Glomerular visceral epithelial cell (primary cell): Measurements from ENCODE around the gene RPAP2.
A peak's percentile ranks its signal among the peaks of the same experiment; 100 is the strongest.
"Not testable (repeated sequence)": the region's sequence is repeated elsewhere in the genome, so short reads cannot be mapped to it uniquely, and the experiment has no call there.

Experiments used
- DNase-seq: peaks from one replicate; pipeline ENCODE4 v3.0.0-alpha.2; 2016; ENCODE audit errors: extremely low spot score

Gene RPAP2

DNA sequence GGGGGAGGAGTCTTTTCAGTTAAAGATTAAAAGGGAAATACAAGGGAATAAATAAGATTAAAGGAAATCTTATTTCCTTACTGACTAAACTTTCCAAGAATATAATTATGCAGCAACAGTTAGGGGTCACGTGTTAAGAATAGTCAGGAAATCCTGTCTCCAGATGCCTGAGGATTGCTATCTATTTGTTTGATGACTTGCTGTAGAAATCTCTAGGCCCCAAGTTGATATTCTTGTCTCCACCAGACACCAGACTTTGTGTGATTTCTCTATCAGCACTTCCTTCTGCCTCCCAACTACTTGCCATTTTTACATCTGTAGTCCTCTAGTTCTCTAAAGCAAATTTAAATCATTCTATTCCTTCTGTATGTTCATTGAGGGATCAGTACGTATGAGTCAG, 77.5 kb downstream of the RPAP2 start:
- no peak for DNase-seq

DNA sequence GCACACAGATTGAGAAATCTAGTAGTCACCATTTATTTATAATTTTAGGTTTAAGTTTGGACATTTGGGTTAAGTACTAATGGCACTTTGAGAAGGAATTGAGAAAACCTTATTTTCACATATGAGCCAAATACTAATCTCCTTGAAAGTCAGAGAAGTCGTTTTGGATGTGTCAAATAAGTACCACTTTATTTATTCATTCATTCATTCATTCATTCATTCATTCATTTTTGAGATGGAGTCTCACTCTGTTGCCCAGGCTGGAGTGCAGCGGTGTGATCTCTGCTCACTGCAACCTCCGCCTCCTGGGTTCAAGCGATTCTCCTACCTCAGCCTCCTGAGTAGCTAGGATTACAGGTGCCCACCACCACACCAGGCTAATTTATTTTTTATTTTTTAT, 79.1 kb downstream of the RPAP2 start:
- DNase-seq: not testable (repeated sequence)

DNA sequence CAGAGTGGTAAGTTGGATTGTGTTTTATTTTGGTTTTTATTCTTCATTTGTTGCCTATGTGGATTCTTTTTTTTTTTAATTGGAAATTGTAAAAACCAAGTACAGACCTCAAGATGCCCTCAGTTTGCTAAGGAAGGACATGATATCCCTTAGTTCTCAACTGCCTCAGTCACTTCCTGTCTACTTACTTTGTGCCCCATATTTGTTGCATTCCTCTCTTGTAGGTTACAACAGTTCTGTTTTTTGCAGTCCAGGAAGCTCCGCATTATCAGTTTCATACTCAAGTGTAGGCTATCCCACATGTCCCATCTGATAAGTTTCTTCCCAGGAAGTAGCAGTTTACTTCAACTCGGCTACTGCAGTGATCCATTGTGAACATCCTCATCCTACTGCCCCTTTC, 82.0 kb downstream of the RPAP2 start:
- no peak for DNase-seq

DNA sequence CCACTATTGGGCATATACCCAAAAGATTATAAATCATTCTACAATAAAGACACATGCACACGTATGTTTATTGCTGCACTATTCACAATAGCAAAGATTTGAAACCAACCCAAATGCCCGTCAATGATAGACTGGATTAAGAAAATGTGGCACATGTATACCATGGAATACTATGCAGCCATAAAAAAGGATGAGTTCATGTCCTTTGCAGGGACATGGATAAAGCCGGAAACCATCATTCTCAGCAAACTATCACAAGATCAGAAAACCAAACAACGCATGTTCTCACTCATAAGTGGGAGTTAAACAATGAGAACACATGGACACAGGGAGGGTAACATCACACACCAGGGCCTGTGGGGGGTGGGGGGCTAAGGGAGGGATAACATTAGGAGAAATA, 95.1 kb downstream of the RPAP2 start:
- not testable (repeated sequence) for DNase-seq

DNA sequence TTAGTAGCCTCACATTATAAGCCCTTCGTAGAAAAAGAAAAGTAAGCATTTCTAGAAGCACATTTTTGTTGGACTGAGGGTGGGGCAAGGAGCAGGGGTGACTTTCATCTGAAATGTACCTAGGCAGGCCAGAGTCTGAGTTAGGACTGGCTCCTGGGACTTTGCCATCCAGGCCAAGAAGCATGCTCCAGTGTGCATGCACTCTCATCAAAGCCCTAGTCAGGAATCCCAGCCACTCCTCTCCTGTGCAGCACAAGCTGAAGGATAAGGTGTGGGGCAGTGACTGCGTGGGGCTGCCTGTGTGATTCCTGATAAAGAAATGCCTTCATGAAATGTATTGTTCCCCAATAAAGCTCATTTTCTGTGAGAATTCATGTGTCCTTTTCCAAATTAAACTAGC, 99.7 kb downstream of the RPAP2 start:
- no peak for DNase-seq

DNA sequence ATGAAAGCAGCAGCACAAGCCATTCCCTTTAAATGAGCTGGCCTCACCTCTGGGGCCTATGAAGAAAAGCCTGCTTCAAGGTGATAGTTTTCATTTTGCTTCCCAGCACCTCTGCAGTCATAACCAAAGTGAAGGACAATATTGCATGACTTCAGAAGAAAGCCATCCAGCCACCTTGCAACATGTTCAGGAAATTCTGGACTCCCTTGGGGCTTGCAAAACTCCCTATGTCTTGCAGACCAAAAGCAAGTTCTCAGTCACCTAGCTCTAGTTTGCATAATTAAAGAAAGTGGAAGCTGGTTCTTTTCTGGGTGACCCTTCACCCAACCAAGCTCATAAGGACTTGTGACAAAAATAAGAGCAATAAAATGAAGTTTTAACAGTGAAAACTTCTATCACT, 100.2 kb downstream of the RPAP2 start:
- DNase-seq: no peak

DNA sequence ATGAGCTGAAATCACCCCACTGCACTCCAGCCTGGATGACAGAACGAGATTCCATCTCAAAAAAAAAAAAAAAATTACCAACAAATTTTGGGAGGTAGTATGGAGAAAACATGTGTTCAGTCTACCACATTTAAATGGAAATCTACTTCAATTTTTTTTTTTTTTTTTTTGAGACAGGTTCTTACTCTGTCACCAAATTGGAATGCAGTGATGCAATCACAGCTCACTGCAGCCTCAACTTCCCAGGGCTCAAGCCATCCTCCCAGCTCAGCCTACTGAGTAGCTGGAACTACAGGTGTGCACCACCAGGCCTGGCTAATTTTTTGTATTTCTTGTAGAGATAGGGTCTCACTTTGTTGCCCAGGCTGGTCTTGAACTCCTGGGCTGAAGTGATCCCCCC, 105.8 kb downstream of the RPAP2 start:
- peak; percentile 22 for DNase-seq

DNA sequence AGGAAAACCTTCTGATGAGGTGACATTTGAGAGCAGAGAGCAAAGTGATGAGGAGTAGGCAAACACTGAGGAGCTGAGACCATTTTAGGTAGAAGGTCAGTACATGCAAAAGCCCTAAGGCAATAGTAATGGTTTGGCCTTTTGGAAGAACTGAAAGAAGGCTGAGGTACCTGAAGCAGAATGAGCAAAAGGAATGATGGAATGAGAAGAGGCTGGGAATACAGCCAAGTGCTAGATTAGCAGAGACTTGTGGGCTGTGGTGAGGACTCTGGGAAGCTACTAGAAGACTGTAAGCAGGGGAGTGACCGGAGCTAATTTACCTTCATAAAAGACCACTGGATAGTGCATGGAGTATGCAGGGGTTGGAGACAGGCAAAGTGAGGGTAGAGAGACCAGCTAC, 110.0 kb downstream of the RPAP2 start:
- DNase-seq: peak; percentile 21

DNA sequence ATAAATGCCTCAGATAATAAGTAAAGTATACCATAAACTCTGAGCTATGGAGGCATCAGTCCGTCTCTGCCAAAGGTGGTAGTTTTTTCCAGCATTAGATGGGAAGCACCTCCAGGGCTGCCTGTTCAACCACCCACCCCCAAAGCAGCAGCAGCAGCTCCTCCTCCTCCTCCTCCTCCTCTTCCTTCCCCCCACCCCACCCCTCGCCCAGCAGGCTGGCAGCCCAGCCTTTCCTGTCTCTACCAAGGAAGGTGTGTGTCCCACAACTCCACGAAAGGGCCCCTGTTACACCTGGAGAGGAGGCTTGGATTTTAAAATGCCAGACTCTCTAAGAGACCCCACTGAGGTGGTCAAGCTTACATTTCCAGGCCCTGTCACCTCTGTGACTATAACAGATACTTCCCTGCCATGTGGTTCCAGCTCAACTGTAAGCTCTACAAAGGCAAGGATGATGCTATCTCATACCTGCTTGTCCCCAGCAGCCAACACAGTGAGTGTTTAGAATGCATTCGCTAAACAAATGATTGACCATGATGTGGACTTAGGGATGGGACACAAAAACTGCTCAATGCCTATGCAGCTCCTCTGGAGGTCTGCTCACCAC, 111.2 kb downstream of the RPAP2 start:
- DNase-seq: no peak

DNA sequence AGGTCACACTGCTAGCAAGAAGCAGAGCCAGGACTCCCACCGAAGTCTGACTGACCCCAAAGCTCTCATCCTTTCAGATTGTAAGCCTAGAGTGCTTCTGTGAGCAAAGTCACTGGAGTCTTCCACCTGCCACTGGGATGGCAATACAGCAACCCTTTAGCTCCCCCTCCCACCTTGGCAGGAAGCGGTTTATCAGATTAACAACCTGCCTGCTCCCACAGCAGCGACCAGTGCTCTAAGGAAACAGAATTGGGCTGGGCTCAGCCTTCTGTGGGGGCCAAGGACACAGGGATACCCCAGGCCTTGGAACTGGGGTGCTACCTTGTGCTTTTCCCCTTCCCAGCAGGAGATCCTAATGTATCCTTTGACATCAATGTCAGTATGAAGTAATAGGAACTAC, 111.8 kb downstream of the RPAP2 start:
- no peak for DNase-seq

DNA sequence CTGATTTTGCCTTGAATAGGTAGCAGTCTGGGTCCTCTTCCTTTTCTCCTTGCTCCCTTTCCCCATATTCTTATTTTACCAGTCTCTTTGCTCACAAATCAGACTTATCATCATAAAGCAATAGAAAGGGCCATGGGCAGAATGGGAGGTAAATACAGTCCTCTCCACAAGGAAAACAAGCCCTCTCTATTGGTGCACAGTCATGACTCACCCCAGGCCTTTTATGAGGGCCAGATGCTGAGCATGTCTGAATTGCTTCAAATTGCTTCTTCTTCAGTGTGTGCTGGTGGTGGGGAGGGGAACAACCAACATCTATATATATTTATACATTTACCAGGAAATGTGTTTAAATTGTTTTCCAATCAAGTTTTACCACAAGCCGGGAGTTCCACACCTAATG, 112.7 kb downstream of the RPAP2 start:
- no peak for DNase-seq

DNA sequence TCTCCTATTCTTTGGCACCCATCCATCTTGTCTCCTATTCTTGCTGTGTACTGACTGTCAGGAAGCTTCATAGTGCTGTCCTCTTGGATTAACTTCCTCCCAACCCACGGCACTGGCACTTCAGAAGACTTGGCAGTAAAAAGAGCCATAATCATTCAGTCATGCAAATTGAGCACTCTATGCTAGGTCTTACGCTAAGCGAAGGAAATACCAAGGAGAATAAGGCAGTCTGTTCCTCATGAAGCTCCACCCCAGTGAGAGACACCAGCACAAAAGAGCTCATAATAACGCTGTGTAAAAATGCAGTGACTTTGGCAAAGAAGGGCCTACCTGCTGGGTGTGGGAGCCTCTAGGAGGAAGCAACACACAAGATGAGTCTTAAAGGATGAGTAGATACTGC, 120.8 kb downstream of the RPAP2 start:
- no peak for DNase-seq

DNA sequence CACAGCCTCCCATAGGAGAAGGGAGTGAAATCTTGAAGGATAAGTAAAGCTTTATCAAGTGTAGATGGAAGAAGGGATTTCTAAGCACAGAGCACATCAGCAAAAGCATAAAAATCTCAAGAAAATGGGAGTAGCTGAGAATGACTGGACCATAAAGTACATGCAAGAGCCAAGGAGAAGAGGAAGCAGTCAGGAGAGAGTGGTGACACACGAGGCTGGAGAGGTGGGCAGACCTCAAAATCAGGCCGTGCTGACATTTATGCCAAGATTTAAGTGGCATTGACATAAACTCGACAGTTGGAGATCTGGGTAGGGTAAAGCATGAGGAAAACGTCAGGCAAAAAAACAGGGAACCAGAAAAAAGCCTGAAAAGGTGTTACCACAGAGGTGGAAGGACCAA, 125.5 kb downstream of the RPAP2 start:
- no peak for DNase-seq

DNA sequence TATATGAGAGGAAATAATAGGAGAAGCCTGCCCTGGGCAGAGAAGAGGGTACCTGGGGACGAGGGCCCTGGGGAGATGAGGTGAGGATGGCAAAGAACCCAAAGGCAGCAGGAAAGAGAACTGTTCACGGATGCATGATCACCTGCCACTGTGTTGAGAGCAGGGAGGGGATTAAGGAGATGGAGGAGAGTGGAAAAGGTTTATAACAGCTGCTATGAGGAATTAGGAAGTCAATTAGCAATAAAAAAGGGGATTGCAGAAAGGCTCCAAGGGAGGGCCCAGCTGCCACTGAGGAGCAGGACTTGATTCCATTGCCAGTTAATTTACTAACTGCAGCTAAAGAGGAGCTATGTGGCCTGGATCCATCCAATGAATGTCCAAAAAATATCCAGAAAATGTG, 126.8 kb downstream of the RPAP2 start:
- DNase-seq: no peak

DNA sequence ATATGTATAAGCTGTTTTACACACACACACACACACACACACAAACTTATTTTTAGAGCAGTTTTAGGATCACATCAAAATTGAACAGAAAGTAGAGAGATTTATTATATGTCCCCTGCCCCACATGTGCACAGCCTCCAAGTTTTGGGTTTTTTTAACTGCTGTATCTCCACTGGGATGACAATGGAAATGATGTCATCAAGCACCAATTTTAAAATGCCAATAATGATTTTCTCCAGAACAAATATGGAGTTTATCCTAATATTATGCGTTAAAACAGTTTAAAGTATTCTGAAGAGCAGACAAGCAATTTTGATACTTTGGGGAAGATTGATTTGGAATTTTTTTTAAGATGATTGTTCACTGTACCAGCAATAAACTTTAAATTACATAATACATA, 131.2 kb downstream of the RPAP2 start:
- DNase-seq: no peak

DNA sequence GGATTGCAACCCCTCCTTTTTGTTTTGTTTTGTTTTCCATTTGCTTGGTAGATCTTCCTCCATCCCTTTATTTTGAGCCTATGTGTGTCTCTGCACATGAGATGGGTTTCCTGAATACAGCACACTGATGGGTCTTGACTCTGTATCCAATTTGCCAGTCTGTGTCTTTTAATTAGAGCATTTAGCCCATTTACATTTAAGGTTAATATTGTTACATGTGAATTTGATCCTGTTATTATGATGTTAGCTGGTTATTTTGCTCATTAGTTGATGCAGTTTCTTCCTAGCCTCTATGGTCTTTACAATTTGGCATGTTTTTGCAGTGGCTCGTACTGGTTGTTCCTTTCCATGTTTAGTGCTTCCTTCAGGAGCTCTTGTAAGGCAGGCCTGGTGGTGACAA, 135.7 kb downstream of the RPAP2 start:
- not testable (repeated sequence) for DNase-seq

DNA sequence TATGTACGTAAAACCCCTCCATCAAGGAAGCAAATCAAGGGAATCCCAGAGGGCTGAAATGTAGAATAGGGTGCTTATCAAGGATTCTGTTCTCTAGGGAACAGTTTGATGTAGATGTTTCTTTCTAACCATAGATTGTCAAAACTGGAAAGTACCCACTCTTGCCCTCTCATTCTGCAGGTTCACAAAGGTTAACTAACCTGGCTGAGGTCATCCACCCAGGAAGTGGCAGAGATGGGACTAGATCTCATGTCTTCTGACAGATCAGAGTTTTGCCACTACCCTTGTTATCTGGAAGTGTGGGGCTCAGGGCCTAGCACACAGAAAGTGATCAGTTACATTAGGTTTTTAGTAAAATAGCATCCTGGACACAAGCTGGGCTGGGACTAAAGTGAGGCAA, 140.4 kb downstream of the RPAP2 start:
- no peak for DNase-seq

DNA sequence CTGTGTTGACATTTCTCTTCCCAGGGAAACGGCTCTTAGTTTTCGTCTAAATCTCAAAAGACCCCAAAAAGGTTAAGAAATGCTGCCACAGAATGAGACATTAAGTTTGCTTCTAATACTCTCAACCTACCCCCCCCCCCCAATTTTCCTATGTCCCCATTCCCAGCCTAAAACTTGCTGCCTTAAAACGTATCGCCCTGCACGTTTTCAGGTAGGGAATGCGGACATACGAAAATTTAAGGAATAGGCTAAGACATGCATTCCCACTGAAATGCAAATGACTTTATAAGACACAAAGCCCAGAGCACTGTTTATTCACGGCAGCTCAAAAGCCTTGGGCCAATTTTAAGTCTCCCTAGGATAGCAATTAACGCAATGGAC, 142.4 kb downstream of the RPAP2 start:
- DNase-seq: no peak

DNA sequence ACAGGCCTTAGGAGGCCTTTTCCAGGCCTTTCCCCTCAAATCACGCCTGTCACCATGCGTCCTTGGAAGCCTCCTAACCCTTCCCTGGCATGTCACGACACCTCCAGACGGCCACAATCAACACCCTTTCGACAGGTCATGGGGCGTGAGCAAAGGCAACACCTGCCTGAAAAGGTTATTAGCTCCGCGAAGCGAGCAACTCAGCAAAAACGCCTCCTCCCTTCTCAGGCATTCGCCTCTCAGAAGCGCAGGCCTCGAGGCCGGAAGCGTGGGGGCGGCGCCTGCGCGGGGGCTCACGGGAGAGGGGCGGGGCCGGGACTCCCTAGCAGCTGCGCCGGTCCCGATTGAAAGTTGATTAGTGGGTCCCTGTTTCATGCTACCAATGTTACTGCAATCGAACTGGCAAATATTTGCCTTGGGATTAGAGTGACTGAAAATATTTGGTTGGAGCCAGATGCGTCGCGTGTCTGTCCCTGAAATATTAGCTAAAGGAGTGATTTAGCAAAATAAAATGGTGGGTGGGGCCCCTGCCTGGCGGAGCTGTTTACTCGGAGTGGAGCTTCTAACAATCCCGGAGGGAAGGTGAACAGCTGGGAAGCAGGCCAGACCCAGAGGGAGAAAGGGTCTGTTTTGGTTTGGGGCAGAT, 143.0 kb downstream of the RPAP2 start:
- no peak for DNase-seq

DNA sequence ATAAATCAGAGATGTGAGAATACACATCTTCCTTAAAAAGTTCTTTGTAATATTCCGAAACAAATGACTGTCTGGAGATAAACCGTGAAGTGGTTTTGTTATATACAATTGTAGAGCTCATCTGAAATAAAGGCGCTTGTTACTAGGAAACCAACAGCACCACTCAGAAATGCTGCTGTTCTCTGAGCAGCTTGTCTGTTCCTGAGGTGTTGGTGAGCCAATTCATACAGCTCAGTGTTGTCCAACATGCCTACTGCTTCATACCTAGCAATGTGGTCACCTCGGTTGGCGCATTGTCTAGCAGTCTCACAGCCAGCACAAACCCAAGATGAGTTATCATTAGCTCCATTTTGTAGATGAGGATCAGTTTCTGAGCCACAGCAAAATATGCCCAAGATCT, 143.5 kb downstream of the RPAP2 start:
- DNase-seq: no peak

DNA sequence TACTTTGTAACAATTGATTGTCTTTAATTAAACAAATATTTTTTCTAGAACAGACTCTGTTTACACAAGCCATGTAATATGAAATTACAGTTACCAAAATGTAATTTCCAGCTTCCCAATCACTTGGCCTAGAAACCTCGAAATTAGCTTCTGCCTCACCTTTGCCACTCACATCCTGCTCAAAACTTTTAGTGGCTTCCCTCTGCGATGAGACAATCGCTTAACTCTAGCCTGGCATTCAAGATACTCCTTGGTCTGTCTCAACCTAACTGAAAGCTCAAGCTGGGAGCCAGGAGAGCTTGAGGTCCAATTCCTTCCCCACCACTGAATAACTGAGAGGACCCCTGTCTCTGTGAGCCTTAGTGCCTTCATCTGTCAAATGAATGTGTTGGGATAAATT, 145.0 kb downstream of the RPAP2 start:
- DNase-seq: no peak

DNA sequence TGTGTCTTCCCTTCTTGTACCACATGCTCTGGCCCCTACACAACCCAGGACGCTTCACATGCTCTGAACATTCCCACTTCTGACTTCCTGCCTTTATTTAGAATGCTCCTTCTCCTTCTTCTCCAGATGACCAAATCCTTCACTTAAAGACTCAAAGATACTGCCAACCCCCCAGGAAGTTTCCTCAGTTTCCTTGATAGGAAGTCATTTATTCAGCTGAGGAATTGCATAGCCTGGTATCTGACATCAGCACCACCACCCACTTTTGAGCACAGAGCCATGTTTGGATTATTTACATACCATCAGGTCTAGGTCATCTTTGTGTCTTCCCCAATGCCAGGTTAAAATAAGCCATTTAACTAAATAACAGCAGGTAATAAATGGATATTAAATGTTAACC, 145.5 kb downstream of the RPAP2 start:
- no peak for DNase-seq

DNA sequence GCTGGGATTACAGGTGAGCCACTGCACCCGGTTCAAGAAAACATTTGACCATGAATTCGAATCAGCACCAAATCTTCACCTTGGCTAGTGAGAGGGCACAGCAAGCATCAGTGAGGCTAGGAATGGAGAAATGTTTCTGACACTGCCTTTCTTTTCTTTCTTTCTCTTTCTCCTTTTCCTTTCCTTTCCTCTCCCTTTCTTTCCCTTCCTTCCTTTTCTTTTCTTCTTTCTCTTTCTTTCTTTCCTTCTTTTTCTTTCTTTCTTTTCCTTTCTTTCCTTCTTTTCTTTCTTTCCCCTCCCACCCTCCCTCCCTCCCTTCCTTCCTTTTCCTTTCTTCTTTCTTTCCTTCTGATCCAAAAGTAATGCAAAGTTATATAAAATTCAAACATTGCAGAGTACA, 147.0 kb downstream of the RPAP2 start:
- no peak for DNase-seq

DNA sequence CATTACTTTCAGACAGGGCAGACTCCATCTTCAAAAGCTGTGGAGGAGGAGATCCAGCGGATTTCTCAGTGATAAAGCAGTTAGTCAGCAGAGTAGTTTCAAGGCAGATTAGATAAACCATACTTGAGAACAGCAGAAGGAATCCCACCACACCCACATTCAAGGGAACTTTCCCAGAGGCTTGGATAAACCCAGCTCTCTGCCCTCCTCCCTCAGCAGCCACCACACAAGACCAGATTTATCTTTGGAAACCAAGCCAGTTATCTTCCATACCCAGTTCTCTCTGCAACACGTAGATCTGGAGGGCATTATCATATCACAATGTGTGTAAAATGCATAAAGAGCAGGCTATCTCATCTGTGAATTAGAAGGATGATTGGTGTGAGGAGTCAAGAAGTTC, 147.7 kb downstream of the RPAP2 start:
- DNase-seq: no peak
